Left lung (tissue), 10 donors: ENCODE measurements around the gene NOS1. TPM values are rescaled to one million over a fixed set of nuclear protein-coding genes. Genes with fewer than 3 reads are reported as not detected.

Experiments
- ATAC-seq: fragments of 200-7000 bp; cut with Tn5 transposase; one replicate; pipeline ENCODE4 v1.9.1; 2020; ENCODE audit warnings: moderate library complexity
- DNase-seq, 4 donors: peaks; one replicate each; pipeline ENCODE4 v3.0.0-alpha.2; 2013 to 2020
- H3K27ac ChIP-seq, 2 donors: fragments of 200-600 bp; sonication (generic) in 1 of 2; one replicate each; pipeline versions ENCODE4 v1.5.0 to v1.8.0; 2020 to 2021
- H3K27me3 ChIP-seq, 2 donors: fragments of 200-600 bp; sonication (generic) in 1 of 2; one replicate each; pipeline versions ENCODE4 v1.5.0 to v1.8.0; 2020 to 2021
- H3K36me3 ChIP-seq, 2 donors: fragments of 200-600 bp; sonication (generic) in 1 of 2; one replicate each; pipeline versions ENCODE4 v1.5.0 to v1.8.0; 2020 to 2021
- H3K4me1 ChIP-seq, 2 donors: fragments of 200-600 bp; one replicate each; pipeline ENCODE4 v1.8.0; 2021
- H3K4me3 ChIP-seq, 2 donors: fragments of 200-600 bp; sonication (generic) in 1 of 2; one replicate each; pipeline versions ENCODE4 v1.5.0 to v1.8.0; 2020 to 2021; ENCODE audit warnings: mild to moderate bottlenecking in 1 of 2
- H3K9me3 ChIP-seq, 2 donors: fragments of 200-600 bp; sonication (generic) in 1 of 2; one replicate each; pipeline versions ENCODE4 v1.5.0 to v1.8.0; 2020 to 2021
- intact Hi-C, 2 donors: fragments of 100-400 bp; cut with DNase I; formaldehyde crosslinking; loops; one replicate each; pipeline versions ENCODE4 v1.11.2 to v1.14.2; 2022
- polyA plus RNA-seq, 6 donors: library from polyadenylated mRNA; unstranded; fragments of 120-200 nt; gene quantifications; one replicate each; pipeline ENCODE4 v1.2.1, GENCODE V29; 2013; ENCODE audit not compliant: insufficient read length in 6 of 6
- total RNA-seq, 2 donors: library from RNA; stranded (reverse); fragmentation: NEBNext Ultra II Directional; extraction: Animal tissue kit (Norgen Biotek cat#: 25700); gene quantifications; one replicate each; pipeline ENCODE4 v1.2.1, GENCODE V29; 2021
- TF ChIP-seq, protein P1 (sequence below), 2 donors: fragments of 200-600 bp; sonication (generic) in 1 of 2; IDR thresholded peaks; one replicate each; pipeline versions ENCODE4 v1.5.0 to v1.8.0; 2021; ENCODE audit warnings: antibody characterized with exemption in 2 of 2
- donor health status: DM: no; HTN: yes; CAD: no.
- donor health status: DM: no; HTN: no; CAD: no.

Gene NOS1
- total and polyA plus RNA-seq, 8 donors, result 0.11 to 2.4 (median 0.35) TPM

DNA sequence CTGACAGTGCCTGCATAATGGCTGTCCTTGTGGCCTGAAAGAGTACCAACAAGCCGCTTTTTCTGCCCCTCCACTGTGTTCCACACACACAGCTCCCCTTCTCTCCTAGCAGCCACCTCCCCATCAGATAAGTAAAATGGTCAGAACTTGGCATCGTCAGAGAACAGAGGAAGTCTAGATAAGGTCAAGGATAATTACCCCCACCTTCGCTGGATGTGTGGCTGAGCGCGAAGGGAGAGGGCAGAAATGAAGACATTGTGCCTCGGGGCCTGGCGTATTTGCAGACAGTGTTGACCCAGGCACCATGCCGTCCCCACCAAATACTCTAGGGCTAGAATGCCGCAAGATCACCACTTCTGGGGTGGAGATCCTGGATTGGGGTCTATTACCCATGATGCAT lies 201.8 kb downstream of the NOS1 start:
- no peak for DNase-seq
- intact Hi-C loops, result loop anchor here in 1 of 2 donors (10.0 kb wide), 1 partner anchor 455 kb away; no protein-coding TSS in a partner anchor

DNA sequence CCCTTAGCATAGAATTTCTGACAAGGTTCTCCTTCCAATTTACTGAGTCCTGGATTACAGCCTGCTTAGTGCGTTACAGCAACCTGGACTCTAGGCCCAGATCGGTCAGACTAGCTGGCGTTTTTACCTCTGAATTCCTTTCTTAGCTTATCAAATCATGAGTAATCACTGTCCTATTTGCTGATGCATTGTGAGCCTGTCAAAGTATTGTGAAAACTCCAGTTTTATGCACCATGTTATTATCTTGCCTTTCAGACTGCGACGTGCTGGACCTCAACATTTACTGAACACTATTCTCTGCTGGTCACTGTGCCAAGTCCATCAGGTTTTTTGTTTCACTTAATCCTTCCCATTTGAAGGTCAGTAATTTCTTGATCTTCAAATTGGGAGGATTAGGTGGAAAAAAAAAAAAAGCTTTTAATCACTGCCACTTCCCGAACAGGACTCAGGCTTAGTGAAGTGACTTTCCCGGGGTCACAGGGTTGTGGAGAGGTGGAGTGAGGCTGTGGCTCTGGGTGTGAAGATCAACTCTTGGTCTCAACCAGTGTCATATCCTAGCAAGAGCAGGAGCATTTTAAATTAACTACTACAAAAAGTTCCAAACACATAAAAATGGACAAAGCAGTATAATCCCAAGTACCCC lies 202.4 kb downstream of the NOS1 start:
- DNase-seq, result no peak
- no peaks in the 10 kb centered on the region for H3K27me3 ChIP-seq
- ATAC-seq, result no peak
- no peak overlapping the region for H3K4me3 ChIP-seq
- no peaks in the 10 kb centered on the region for H3K9me3 ChIP-seq
- TF ChIP-seq, protein P1, sequence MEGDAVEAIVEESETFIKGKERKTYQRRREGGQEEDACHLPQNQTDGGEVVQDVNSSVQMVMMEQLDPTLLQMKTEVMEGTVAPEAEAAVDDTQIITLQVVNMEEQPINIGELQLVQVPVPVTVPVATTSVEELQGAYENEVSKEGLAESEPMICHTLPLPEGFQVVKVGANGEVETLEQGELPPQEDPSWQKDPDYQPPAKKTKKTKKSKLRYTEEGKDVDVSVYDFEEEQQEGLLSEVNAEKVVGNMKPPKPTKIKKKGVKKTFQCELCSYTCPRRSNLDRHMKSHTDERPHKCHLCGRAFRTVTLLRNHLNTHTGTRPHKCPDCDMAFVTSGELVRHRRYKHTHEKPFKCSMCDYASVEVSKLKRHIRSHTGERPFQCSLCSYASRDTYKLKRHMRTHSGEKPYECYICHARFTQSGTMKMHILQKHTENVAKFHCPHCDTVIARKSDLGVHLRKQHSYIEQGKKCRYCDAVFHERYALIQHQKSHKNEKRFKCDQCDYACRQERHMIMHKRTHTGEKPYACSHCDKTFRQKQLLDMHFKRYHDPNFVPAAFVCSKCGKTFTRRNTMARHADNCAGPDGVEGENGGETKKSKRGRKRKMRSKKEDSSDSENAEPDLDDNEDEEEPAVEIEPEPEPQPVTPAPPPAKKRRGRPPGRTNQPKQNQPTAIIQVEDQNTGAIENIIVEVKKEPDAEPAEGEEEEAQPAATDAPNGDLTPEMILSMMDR (IDR thresholded peaks at IDR 0.05), result no peak
- H3K36me3 ChIP-seq, result peaks cover 0 to 99% of the 10 kb centered on the region in 2 donors
- no peaks in the 10 kb centered on the region for H3K4me1 ChIP-seq
- intact Hi-C loops, result loop anchor here in 1 of 2 donors (10.0 kb wide), 1 partner anchor 454 kb away; no protein-coding TSS in a partner anchor
- H3K27ac ChIP-seq, result no peak overlapping the region

More for the DNA sequence above, 201.8 kb downstream of the NOS1 start:
- Histone ChIP-seq H3K9me3 (no peaks in the 10 kb centered on the region), H3K27ac (no peak overlapping the region), H3K4me1 (no peaks in the 10 kb centered on the region), H3K27me3 (no peaks in the 10 kb centered on the region), H3K4me3 (no peak overlapping the region), H3K36me3 (peaks cover 0 to 99% of the 10 kb centered on the region in 2 donors)
- no peak for ATAC-seq
- TF ChIP-seq, protein P1 (IDR thresholded peaks at IDR 0.05), result no peak

Other genes with a start within 250 kb of the NOS1 start
- 10 to 100 TPM; 31.3 to 39.1 TPM for gene FBXO21, start 171.2 kb downstream of the NOS1 start, total RNA-seq
- 10 to 100 TPM; 47.8 to 52.4 (median 51.0) TPM for gene FBXO21, start 171.2 kb downstream of the NOS1 start, polyA plus RNA-seq